Keratinocyte (primary cell): Measurements from ENCODE around the gene PEMT. TPM values are rescaled to one million over a fixed set of nuclear protein-coding genes. Genes with fewer than 3 reads are reported as not detected.

Source experiments
- DNase-seq: peaks from one replicate; pipeline ENCODE4 v3.0.0-alpha.2; 2011; ENCODE audit warnings: low read depth, missing footprints, low spot score
- FAIRE-seq: peaks from 2 replicates; lab custom pipeline; 2011; peaks lifted over from hg19 to GRCh38; lab: Jason Lieb, UNC
- H2AFZ ChIP-seq: 2 replicates; pipeline ENCODE4 v1.6.0; 2012; ENCODE audit warnings: low read length, control low read depth, inconsistent platforms; ENCODE audit not compliant: control insufficient read depth
- H3K27ac ChIP-seq: 2 replicates; pipeline ENCODE4 v1.5.1; 2011; ENCODE audit warnings: low read length; ENCODE audit not compliant: control insufficient read depth, insufficient read depth
- H3K27me3 ChIP-seq: 3 replicates; pipeline ENCODE4 v1.6.0; 2011; ENCODE audit warnings: low read length; ENCODE audit not compliant: control insufficient read depth, insufficient read depth; ENCODE audit errors: extremely low read depth
- H3K36me3 ChIP-seq, 2 experiments: 2 replicates in 1 of 2; 3 replicates in 1 of 2; pipeline ENCODE4 v1.5.1; 2011; ENCODE audit warnings: low read length in 2 of 2, mild to moderate bottlenecking in 1 of 2; ENCODE audit not compliant: control insufficient read depth in 2 of 2, insufficient read depth in 2 of 2; ENCODE audit errors: extremely low read depth in 1 of 2
- H3K4me1 ChIP-seq: 3 replicates; pipeline ENCODE4 v1.5.1; 2011; ENCODE audit warnings: low read length; ENCODE audit not compliant: control insufficient read depth, insufficient read depth; ENCODE audit errors: extremely low read depth
- H3K4me2 ChIP-seq: 3 replicates; pipeline ENCODE4 v1.6.0; 2011; ENCODE audit warnings: low read depth, low read length; ENCODE audit not compliant: control insufficient read depth, insufficient read depth; ENCODE audit errors: extremely low read depth
- H3K4me3 ChIP-seq, 3 experiments: fragments of 200-600 bp in 1 of 3; sonication (generic) in 1 of 3; 2 replicates in 2 of 3; 3 replicates in 1 of 3; pipeline ENCODE4 v1.5.1; 2011 to 2016; ENCODE audit warnings: low read length in 3 of 3, mild to moderate bottlenecking in 3 of 3, control low read depth in 2 of 3, inconsistent platforms in 1 of 3, low read depth in 1 of 3, mixed read lengths in 1 of 3, mixed run types in 1 of 3, moderate library complexity in 1 of 3; ENCODE audit not compliant: control insufficient read depth in 2 of 3, insufficient read depth in 2 of 3; ENCODE audit errors: extremely low read depth in 1 of 3
- H3K79me2 ChIP-seq: 2 replicates; pipeline ENCODE4 v1.6.0; 2012; ENCODE audit warnings: low read length; ENCODE audit not compliant: control insufficient read depth, insufficient read depth
- H3K9ac ChIP-seq: 3 replicates; pipeline ENCODE4 v1.6.0; 2011; ENCODE audit warnings: low read length; ENCODE audit not compliant: control insufficient read depth, insufficient read depth; ENCODE audit errors: extremely low read depth
- H3K9me1 ChIP-seq: 3 replicates; pipeline ENCODE4 v1.6.0; 2011; ENCODE audit warnings: low read length; ENCODE audit not compliant: control insufficient read depth, insufficient read depth; ENCODE audit errors: extremely low read depth
- H3K9me3 ChIP-seq: 2 replicates; pipeline ENCODE4 v1.5.1; 2012; ENCODE audit warnings: low read depth, low read length; ENCODE audit not compliant: control insufficient read depth
- H4K20me1 ChIP-seq: 3 replicates; pipeline ENCODE4 v1.6.0; 2011; ENCODE audit warnings: low read length; ENCODE audit not compliant: control insufficient read depth, insufficient read depth; ENCODE audit errors: extremely low read depth
- CTCF ChIP-seq, 3 experiments: IDR thresholded peaks in 1 of 3; conservative IDR thresholded peaks in 1 of 3; optimal IDR thresholded peaks in 1 of 3; 2 replicates in 2 of 3; 3 replicates in 1 of 3; pipeline versions ENCODE3 to v1.5.1; 2011; ENCODE audit warnings: low read length in 3 of 3, mild to moderate bottlenecking in 3 of 3, moderate library complexity in 2 of 3, control low read depth in 1 of 3, inconsistent platforms in 1 of 3; ENCODE audit not compliant: insufficient read depth in 2 of 3; ENCODE audit errors: extremely low read depth in 1 of 3
- EZH2 ChIP-seq: IDR thresholded peaks from one replicate; pipeline ENCODE4 v1.6.1; 2012; ENCODE audit warnings: inconsistent platforms, mild to moderate bottlenecking, low read length, moderate library complexity
- dilution Hi-C: fragments of 300-500 bp; cut with MboI; formaldehyde crosslinking; loops from one replicate; pipeline ENCODE4 v1.7.0; 2020; ENCODE audit warnings: low sequenced_read_pairs; ENCODE audit not compliant: extremely low pct_ligation_motif_present
- polyA plus RNA-seq, 5 experiments: library from polyadenylated mRNA; depleted of rRNA in 3 of 5; stranded (reverse) in 3 of 5; stranded (forward) in 1 of 5; unstranded in 1 of 5; fragments of >200 nt; gene quantifications; 1 replicate in 1 of 5; 2 replicates in 3 of 5; 3 replicates in 1 of 5; pipeline versions ENCODE4 v1.2.1 to v1.2.3, GENCODE V29; 2011 to 2012; ENCODE audit warnings: missing spikeins in 2 of 5, low read depth in 1 of 5, low replicate concordance in 1 of 5

Gene PEMT
- polyA plus RNA-seq, 1 donor (not counting 4 experiments of a cell fraction or from before 2014, with no cell fraction given) = 17.7 TPM

- H3K36me3 ChIP-seq = no peaks in the 10 kb centered on the region
- H3K9me1 ChIP-seq = no peaks in the 10 kb centered on the region
- no peak overlapping the region for H3K9ac ChIP-seq
- no peak overlapping the region for H3K4me2 ChIP-seq
- no peaks in the 10 kb centered on the region for H3K79me2 ChIP-seq
- no peak overlapping the region for H3K27ac ChIP-seq
- no peak for TF ChIP-seq CTCF (optimal IDR thresholded peaks at IDR 0.05 in 1 of 3, IDR thresholded peaks at IDR 0.05 in 1 of 3, conservative IDR thresholded peaks at IDR 0.05 in 1 of 3; ENCODE audit: extremely low read depth in 1 of 3, insufficient read depth in 2 of 3, low read length in 3 of 3)
- no peak for TF ChIP-seq EZH2
- H3K4me3 ChIP-seq = no peak overlapping the region
- no peak overlapping the region for H2AFZ ChIP-seq
- dilution Hi-C loops = no loop called here
- no peaks in the 10 kb centered on the region for H4K20me1 ChIP-seq
- DNase-seq (no peak), FAIRE-seq (no peak)
- no peaks in the 10 kb centered on the region for H3K9me3 ChIP-seq
- H3K27me3 ChIP-seq = no peaks in the 10 kb centered on the region
- peaks cover 7% of the 10 kb centered on the region for H3K4me1 ChIP-seq
These were observed 34.8 kb downstream of the PEMT start for GRCh38 chr17:17556671-17557070.

GRCh38 chr17:17555906-17556305 lies 35.6 kb downstream of the PEMT start:
- Histone ChIP-seq H3K9ac (no peak overlapping the region), H3K4me1 (no peaks in the 10 kb centered on the region), H3K9me3 (no peaks in the 10 kb centered on the region), H4K20me1 (no peaks in the 10 kb centered on the region), H3K27me3 (no peaks in the 10 kb centered on the region), H3K79me2 (no peaks in the 10 kb centered on the region), H3K4me2 (no peak overlapping the region), H3K27ac (no peak overlapping the region), H2AFZ (no peak overlapping the region), H3K4me3 (no peak overlapping the region), H3K36me3 (no peaks in the 10 kb centered on the region), H3K9me1 (no peaks in the 10 kb centered on the region)
- no peak for FAIRE-seq
- no peak for DNase-seq
- TF ChIP-seq CTCF (optimal IDR thresholded peaks at IDR 0.05 in 1 of 3, IDR thresholded peaks at IDR 0.05 in 1 of 3, conservative IDR thresholded peaks at IDR 0.05 in 1 of 3; ENCODE audit: extremely low read depth in 1 of 3, insufficient read depth in 2 of 3, low read length in 3 of 3) = no peak
- no peak for TF ChIP-seq EZH2
- dilution Hi-C loops = no loop called here
